RWPE2 (cell line): Measurements from ENCODE around the gene PTGER4.

ENCODE experiments used
- ATAC-seq: fragments of 200-7000 bp; cut with Tn5 transposase; 3 replicates; pipeline ENCODE4 v1.9.1; 2021; ENCODE audit warnings: low read depth
- DNase-seq: peaks from one replicate; pipeline ENCODE4 v3.0.0-alpha.2; 2020; ENCODE audit warnings: low spot score
- H3K27ac ChIP-seq: fragments of 450-650 bp; 2 replicates; pipeline ENCODE4 v1.5.1; 2017; ENCODE audit warnings: mild to moderate bottlenecking; ENCODE audit not compliant: poor library complexity, severe bottlenecking
- H3K27me3 ChIP-seq: fragments of 250-450 bp; sonication (Bioruptor Pico); 2 replicates; pipeline ENCODE4 v1.5.1; 2021; ENCODE audit warnings: mild to moderate bottlenecking, moderate library complexity; ENCODE audit not compliant: insufficient read depth, poor library complexity, severe bottlenecking
- H3K36me3 ChIP-seq: fragments of 250-450 bp; sonication (Bioruptor Pico); 2 replicates; pipeline ENCODE4 v1.5.1; 2020; ENCODE audit warnings: low read depth, mild to moderate bottlenecking, moderate library complexity
- H3K4me1 ChIP-seq: fragments of 250-450 bp; sonication (Bioruptor Pico); 2 replicates; pipeline ENCODE4 v1.5.1; 2021; ENCODE audit warnings: mild to moderate bottlenecking, moderate library complexity; ENCODE audit not compliant: insufficient read depth, poor library complexity, severe bottlenecking
- H3K4me3 ChIP-seq: fragments of 250-450 bp; sonication (Bioruptor Pico); 2 replicates; pipeline ENCODE4 v1.5.1; 2021; ENCODE audit warnings: mild to moderate bottlenecking, moderate library complexity; ENCODE audit not compliant: severe bottlenecking
- H3K9me3 ChIP-seq: fragments of 250-450 bp; sonication (Bioruptor Pico); 2 replicates; pipeline ENCODE4 v1.5.1; 2021; ENCODE audit warnings: mild to moderate bottlenecking, moderate library complexity; ENCODE audit not compliant: severe bottlenecking
- TF ChIP-seq, protein P1 (sequence below): fragments of 450-650 bp; IDR thresholded peaks from one replicate; pipeline ENCODE4 v1.5.1; 2017; ENCODE audit warnings: mild to moderate bottlenecking, moderate library complexity; ENCODE audit not compliant: poor library complexity, severe bottlenecking

Gene PTGER4

DNA sequence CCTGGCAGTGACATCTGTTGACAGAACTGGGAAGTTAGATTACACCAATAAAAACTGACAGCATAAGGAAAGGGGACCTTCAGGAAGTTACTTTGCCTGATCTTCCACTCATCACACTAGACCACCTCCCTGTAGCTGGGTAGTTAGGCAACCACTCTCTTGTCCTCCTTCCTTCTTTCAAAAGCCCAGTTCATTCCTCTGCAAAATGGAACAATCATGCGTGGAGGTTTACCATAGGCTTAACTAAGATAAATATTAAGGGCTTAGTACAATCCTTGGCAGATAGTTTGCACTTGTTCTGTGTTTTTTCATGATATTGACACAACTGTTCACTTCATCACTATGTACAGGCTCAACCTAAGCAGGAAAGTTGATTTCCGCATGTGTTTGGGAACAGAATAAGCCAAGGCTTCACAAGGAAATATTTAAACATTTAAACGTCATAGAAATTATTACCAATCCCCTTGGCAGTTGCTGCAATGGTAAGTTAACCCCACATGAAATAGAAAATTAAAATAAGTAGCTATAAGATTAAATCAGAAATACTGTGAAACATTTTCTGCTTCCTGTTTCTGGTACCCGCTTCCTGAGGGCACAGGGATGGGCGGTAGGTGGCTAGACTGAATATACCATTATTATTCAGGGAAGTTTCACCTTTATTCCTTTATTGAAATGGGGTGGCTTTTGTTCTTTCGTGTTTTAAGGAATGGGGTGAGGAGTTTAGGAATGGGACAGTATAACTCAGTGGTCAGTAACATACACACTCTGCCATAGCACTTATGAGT lies 9.9 kb upstream of the PTGER4 start:
- DNase-seq, result no peak

DNA sequence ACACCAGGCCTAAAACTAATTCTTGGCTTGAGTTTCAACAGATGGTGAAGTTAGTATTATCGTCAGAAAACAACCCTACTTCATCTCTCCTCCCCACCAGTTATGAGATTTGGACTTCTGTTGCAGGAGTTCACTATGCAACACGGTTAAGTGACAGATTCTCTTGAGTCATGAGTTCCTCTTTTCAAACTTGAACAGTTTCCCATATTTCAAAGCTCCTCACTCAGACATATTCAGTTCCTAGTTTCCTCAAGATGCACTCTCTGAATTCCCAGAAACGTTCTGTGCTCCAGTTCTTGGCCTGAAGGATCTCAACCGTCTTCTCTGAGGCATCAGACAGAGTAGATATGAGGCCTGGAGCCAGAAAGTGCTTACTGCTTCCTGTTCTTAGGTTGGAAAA lies 7.3 kb upstream of the PTGER4 start:
- Histone ChIP-seq H3K27me3 (no peaks in the 10 kb centered on the region), H3K4me1 (peaks cover 23% of the 10 kb centered on the region)
- no peak for ATAC-seq

More for the DNA sequence above, 9.9 kb upstream of the PTGER4 start:
- no peak overlapping the region for H3K4me3 ChIP-seq
- peaks cover 15% of the 10 kb centered on the region for H3K4me1 ChIP-seq
- TF ChIP-seq, protein P1, sequence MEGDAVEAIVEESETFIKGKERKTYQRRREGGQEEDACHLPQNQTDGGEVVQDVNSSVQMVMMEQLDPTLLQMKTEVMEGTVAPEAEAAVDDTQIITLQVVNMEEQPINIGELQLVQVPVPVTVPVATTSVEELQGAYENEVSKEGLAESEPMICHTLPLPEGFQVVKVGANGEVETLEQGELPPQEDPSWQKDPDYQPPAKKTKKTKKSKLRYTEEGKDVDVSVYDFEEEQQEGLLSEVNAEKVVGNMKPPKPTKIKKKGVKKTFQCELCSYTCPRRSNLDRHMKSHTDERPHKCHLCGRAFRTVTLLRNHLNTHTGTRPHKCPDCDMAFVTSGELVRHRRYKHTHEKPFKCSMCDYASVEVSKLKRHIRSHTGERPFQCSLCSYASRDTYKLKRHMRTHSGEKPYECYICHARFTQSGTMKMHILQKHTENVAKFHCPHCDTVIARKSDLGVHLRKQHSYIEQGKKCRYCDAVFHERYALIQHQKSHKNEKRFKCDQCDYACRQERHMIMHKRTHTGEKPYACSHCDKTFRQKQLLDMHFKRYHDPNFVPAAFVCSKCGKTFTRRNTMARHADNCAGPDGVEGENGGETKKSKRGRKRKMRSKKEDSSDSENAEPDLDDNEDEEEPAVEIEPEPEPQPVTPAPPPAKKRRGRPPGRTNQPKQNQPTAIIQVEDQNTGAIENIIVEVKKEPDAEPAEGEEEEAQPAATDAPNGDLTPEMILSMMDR, result no peak
- no peak overlapping the region for H3K27ac ChIP-seq
- no peaks in the 10 kb centered on the region for H3K36me3 ChIP-seq
- H3K27me3 ChIP-seq, result no peaks in the 10 kb centered on the region
- H3K9me3 ChIP-seq, result no peaks in the 10 kb centered on the region
- no peak; the same call in 2 of the 3 replicates for ATAC-seq

DNA sequence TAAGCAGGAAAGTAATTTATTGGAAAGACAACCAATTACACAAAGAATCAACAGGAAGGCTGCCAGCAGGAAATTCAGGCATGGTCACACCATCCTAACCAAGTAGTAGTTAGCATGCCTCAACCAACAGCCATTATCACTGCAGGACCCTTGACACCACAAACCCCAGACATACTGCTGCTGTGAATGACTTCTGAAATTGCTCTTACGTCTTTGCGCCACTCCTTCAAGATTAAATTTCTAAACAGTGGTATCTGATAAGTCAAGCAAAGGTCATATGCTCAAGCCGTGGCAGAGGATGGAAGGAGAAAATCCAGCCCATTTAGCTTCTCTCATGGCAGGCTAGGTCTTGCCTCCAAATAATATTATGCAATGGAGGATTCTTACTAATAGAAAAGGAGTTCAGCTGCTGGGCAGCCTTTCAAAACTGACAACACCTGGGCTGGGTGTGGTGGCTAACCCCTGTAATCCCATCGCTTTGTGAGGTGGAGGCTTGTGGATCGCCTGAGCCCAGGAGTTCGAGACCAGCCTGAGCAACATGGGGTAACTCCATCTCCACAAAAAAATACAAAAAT lies 5.0 kb upstream of the PTGER4 start:
- Histone ChIP-seq H3K9me3 (no peaks in the 10 kb centered on the region), H3K4me1 (peaks cover 28% of the 10 kb centered on the region), H3K27me3 (no peaks in the 10 kb centered on the region), H3K27ac (peak overlapping the region; percentile 94), H3K36me3 (no peaks in the 10 kb centered on the region), H3K4me3 (no peak overlapping the region)
- TF ChIP-seq, protein P1, result no peak
- ATAC-seq (peak; percentile 8), DNase-seq (peak; percentile 89)

More for the DNA sequence above, 7.3 kb upstream of the PTGER4 start:
- TF ChIP-seq, protein P1, result no peak
- Histone ChIP-seq H3K9me3 (no peaks in the 10 kb centered on the region), H3K4me3 (no peak overlapping the region), H3K36me3 (no peaks in the 10 kb centered on the region), H3K27ac (no peak overlapping the region)
- DNase-seq, result no peak

DNA sequence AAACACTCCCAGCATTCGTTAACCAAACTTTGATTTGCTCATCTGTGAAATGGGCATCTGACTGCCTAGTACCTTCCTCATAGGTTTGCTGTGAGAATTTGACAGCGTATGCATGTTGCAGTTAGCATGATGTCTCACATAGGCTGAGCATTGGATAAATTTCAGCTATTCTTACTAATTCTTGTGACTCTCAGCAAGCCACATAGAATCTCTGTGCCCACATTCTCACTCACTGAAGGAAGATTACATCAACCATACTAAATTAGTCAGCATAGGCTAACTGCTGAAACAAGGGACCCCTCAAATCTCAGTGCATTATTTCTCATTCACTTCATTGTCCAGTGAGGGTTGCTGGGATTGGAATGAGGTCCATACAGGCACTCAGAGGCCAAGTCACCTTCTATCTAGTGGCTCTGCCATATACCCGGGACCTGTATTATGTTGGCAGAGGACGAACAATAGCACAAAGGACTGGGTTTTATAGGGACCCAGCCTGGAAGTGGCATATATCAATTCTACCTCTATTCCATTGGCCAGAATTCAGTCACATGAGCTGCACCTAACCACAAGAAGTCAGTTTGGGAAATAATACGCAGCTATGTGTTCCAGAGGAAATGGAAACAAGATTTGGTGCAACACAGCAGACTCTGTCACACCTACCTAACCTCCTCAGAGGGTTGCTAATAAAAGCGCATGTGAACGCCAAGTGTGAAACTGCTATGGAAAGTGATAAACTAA lies 4.2 kb upstream of the PTGER4 start:
- Histone ChIP-seq H3K27ac (peak overlapping the region; percentile 94), H3K4me1 (peaks cover 28% of the 10 kb centered on the region), H3K27me3 (no peaks in the 10 kb centered on the region), H3K4me3 (no peak overlapping the region), H3K9me3 (no peaks in the 10 kb centered on the region), H3K36me3 (no peaks in the 10 kb centered on the region)
- TF ChIP-seq, protein P1, result no peak
- no peak for DNase-seq
- no peak for ATAC-seq
